OCI-LY3 (cell line): Measurements from ENCODE around the gene SLC25A23.

ENCODE experiments used
- EZH2phosphoT487 ChIP-seq: fragments of 200-600 bp; shearing (Covaris generic); IDR thresholded peaks from 2 replicates; pipeline ENCODE4 v1.6.1; 2018; ENCODE audit warnings: antibody characterized with exemption, mixed run types, low read depth
- TF ChIP-seq, protein P1 (sequence below): fragments of 200-600, 300-600 bp; sonication (generic); IDR thresholded peaks from 2 replicates; pipeline ENCODE4 v1.5.1; 2014; ENCODE audit warnings: antibody characterized with exemption, low read length, low read depth

- TF ChIP-seq, protein P1, sequence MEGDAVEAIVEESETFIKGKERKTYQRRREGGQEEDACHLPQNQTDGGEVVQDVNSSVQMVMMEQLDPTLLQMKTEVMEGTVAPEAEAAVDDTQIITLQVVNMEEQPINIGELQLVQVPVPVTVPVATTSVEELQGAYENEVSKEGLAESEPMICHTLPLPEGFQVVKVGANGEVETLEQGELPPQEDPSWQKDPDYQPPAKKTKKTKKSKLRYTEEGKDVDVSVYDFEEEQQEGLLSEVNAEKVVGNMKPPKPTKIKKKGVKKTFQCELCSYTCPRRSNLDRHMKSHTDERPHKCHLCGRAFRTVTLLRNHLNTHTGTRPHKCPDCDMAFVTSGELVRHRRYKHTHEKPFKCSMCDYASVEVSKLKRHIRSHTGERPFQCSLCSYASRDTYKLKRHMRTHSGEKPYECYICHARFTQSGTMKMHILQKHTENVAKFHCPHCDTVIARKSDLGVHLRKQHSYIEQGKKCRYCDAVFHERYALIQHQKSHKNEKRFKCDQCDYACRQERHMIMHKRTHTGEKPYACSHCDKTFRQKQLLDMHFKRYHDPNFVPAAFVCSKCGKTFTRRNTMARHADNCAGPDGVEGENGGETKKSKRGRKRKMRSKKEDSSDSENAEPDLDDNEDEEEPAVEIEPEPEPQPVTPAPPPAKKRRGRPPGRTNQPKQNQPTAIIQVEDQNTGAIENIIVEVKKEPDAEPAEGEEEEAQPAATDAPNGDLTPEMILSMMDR: no peak
- no peak for TF ChIP-seq EZH2phosphoT487
These were observed 46.3 kb downstream of the SLC25A23 start for GRCh38 chr19:6413291-6413690.
